ENCODE measurements around the gene MYO10.

GRCh38 chr5:16702964-16703363 lies 233.1 kb downstream of the MYO10 start:
- no peak for TF ChIP-seq CTCF (IDR thresholded peaks at IDR 0.05; ENCODE audit: poor library complexity)
- no peak for TF ChIP-seq EZH2 (IDR thresholded peaks at IDR 0.05; ENCODE audit: borderline replicate concordance)
- no peak for TF ChIP-seq EZH2phosphoT487 (IDR thresholded peaks at IDR 0.05; ENCODE audit: low read depth, severe bottlenecking, unreplicated experiment)
